Colonic mucosa (tissue), 4 donors: ENCODE measurements around the gene CALM1. TPM values are rescaled to one million over a fixed set of nuclear protein-coding genes. Genes with fewer than 3 reads are reported as not detected.

ENCODE experiments used
- DNase-seq: peaks from one replicate; pipeline ENCODE4 v3.0.0-alpha.2; 2020
- H3K27ac ChIP-seq: fragments of 200-600 bp; one replicate; pipeline ENCODE4 v1.8.0; 2021
- H3K27me3 ChIP-seq: fragments of 200-600 bp; one replicate; pipeline ENCODE4 v1.8.0; 2021
- H3K36me3 ChIP-seq: fragments of 200-600 bp; one replicate; pipeline ENCODE4 v1.8.0; 2021
- H3K4me1 ChIP-seq: fragments of 200-600 bp; one replicate; pipeline ENCODE4 v1.8.0; 2021; ENCODE audit warnings: mild to moderate bottlenecking
- H3K4me3 ChIP-seq: fragments of 200-600 bp; one replicate; pipeline ENCODE4 v1.8.0; 2021
- H3K9ac ChIP-seq, 2 donors: one replicate each; pipeline ENCODE4 v1.7.0; 2013; ENCODE audit warnings: control low read depth in 2 of 2, low read depth in 2 of 2, low read length in 2 of 2
- H3K9me3 ChIP-seq: fragments of 200-600 bp; one replicate; pipeline ENCODE4 v1.8.0; 2021
- CTCF ChIP-seq: fragments of 200-600 bp; IDR thresholded peaks from one replicate; pipeline ENCODE4 v1.8.0; 2022; ENCODE audit warnings: antibody characterized with exemption, mild to moderate bottlenecking
- intact Hi-C: fragments of 100-400 bp; cut with DNase I; formaldehyde crosslinking; loops from one replicate; pipeline ENCODE4 v1.14.1; 2022
- total RNA-seq, 2 donors: library from RNA; stranded (reverse); fragmentation: NEBNext Ultra II Directional in 1 of 2; extraction: Animal tissue kit (Norgen Biotek cat#: 25700) in 1 of 2; gene quantifications; one replicate each; pipeline ENCODE4 v1.2.1, GENCODE V29; 2021
- donor health status: healthy.
- donor health status: DM: no; HTN: no; CAD: no.
- donor health status: DM: no; HTN: no; CAD: no.

The CALM1 gene
- total RNA-seq, 2 donors from 2014 or later: 676 to 714 TPM

GRCh38 chr14:90425373-90425879 lies 28.6 kb downstream of the CALM1 start:
- Histone ChIP-seq H3K36me3 (no peaks in the 10 kb centered on the region), H3K4me3 (no peak overlapping the region), H3K9me3 (no peaks in the 10 kb centered on the region), H3K4me1 (no peaks in the 10 kb centered on the region), H3K9ac (no peak overlapping the region), H3K27me3 (no peaks in the 10 kb centered on the region), H3K27ac (no peak overlapping the region)
- intact Hi-C loops: no loop called here
- DNase-seq: no peak
- no peak for TF ChIP-seq CTCF

- Histone ChIP-seq H3K27me3 (no peaks in the 10 kb centered on the region), H3K4me3 (no peak overlapping the region), H3K27ac (no peak overlapping the region), H3K9me3 (no peaks in the 10 kb centered on the region), H3K36me3 (no peaks in the 10 kb centered on the region), H3K4me1 (no peaks in the 10 kb centered on the region), H3K9ac (no peak overlapping the region)
- intact Hi-C loops: no loop called here
- DNase-seq: no peak
- TF ChIP-seq CTCF: no peak
Measured at GRCh38 chr14:90426031-90426540, 29.3 kb downstream of the CALM1 start.

- no peak overlapping the region for H3K9ac ChIP-seq
- TF ChIP-seq CTCF: no peak
- no peaks in the 10 kb centered on the region for H3K36me3 ChIP-seq
- no peaks in the 10 kb centered on the region for H3K9me3 ChIP-seq
- H3K27me3 ChIP-seq: no peaks in the 10 kb centered on the region
- no peak overlapping the region for H3K27ac ChIP-seq
- intact Hi-C loops: no loop called here
- DNase-seq: peak; percentile 32
- no peaks in the 10 kb centered on the region for H3K4me1 ChIP-seq
- no peak overlapping the region for H3K4me3 ChIP-seq
Measured at GRCh38 chr14:90426663-90427062, 29.8 kb downstream of the CALM1 start.

- intact Hi-C loops: no loop called here
Measured at GRCh38 chr14:90427848-90428426, 31.1 kb downstream of the CALM1 start.

GRCh38 chr14:90428676-90429075 lies 31.8 kb downstream of the CALM1 start:
- no peak for TF ChIP-seq CTCF
- intact Hi-C loops: no loop called here
- H3K4me1 ChIP-seq: no peaks in the 10 kb centered on the region

More at GRCh38 chr14:90427848-90428426, 31.1 kb downstream of the CALM1 start:
- Histone ChIP-seq H3K27me3 (no peaks in the 10 kb centered on the region), H3K27ac (no peak overlapping the region), H3K4me3 (no peak overlapping the region), H3K9me3 (no peaks in the 10 kb centered on the region), H3K9ac (no peak overlapping the region), H3K36me3 (no peaks in the 10 kb centered on the region), H3K4me1 (no peaks in the 10 kb centered on the region)
- no peak for DNase-seq
- TF ChIP-seq CTCF: no peak

More at GRCh38 chr14:90428676-90429075, 31.8 kb downstream of the CALM1 start:
- Histone ChIP-seq H3K36me3 (no peaks in the 10 kb centered on the region), H3K27ac (no peak overlapping the region), H3K9me3 (no peaks in the 10 kb centered on the region), H3K9ac (no peak overlapping the region), H3K4me3 (no peak overlapping the region), H3K27me3 (no peaks in the 10 kb centered on the region)
- DNase-seq: no peak
